Astrocyte of the hippocampus (primary cell): ENCODE results near the gene TRIM44.
"Not testable (repeated sequence)": the region's sequence is repeated elsewhere in the genome, so short reads cannot be mapped to it uniquely, and the experiment has no call there.

ENCODE experiments used
- DNase-seq: peaks from one replicate; pipeline ENCODE4 v3.0.0; 2011; ENCODE audit warnings: low read depth, low spot score

Gene TRIM44

DNA sequence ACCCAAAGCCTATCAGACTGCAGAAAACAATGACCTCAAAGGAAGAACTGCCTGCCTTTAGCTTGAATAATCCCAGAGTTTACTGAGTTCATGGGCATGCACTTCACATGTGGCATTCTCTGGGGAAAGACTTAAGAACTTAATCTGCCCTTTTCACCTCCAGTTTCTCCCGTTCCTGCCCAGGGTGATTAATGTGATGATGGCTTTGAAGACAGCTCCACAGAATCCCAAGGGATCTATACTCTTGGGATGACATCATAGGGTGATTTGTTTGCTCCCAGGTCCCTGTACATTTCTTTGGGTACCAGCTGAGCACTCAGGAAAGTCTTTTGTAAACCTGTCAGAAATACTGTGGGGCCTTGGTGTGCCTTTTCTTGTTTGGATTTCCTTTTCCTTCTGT is 30.3 kb upstream of the TRIM44 start:
- peak; percentile 24 for DNase-seq

DNA sequence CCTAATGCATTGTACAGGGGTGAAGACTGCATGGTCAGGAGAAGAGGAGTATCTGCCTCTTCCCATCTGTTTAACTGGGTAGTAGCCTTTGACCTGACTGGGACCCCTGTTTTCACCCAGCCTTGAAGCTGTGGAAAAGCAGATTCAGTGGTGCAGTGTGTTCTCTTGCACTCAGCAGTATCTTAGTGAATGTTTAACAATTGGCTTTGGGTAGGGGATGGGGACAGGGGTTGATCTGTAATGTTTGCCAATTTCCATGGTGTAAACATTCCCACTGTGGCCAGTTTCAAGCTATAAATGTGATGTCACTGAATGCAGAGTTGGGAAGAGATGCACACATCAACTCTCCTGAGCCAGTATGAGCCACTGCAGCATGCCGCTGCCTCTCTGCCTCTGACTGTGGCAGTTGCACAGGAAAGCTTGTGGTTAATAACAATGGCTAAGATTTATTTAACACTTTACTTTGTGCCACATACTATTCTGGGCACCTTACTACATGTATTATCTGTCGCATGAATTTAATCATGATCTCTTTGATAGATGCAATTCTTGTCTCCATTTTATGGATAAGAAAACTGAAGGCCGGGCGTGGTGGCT is 28.6 kb upstream of the TRIM44 start:
- DNase-seq = no peak

DNA sequence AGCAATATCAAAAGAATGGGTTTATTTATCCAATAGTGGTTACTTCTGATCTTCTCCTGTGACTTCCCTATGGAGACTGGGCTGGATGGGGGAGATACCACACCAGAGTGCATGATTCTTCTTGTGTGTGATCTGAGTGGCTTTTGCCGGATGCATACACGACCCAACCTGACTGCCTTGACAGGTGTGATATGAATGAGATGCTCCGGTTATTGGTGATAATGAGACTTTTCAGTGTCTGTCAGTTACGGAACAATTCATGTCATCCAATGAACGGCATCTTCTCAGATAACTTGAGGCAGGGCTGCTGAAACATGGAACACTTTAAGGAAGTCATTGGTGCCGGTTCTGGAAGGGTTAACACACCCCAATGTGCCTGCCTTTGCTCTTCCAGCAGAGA is 26.6 kb upstream of the TRIM44 start:
- DNase-seq = no peak

DNA sequence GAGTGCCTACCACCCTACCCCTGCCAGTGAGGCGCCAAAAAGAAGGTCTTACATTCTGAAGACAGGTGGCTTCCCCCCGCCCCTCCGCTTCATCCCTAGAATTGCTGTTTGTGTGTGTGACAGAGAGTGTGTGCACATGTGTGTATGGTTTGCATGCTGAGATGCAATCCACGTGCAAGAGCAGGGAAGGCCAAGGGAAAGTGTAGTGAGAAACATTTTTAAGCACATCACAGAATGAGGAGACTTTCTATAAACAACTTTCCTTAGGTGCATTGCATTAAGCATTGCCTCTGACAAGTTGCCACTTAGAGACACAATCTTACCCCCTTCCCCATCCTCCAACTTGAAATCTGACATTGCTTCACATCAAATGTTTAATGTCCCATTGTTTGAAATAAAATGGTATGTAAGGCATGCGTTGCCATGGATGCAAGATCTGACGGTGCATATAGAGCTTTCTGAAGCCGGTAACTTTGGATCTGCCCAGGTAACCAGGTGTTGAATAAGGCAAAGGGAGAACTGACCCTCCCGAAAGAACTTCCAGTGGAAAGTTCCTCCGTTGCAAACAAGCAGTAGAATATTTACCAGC is 22.9 kb upstream of the TRIM44 start:
- DNase-seq = no peak

DNA sequence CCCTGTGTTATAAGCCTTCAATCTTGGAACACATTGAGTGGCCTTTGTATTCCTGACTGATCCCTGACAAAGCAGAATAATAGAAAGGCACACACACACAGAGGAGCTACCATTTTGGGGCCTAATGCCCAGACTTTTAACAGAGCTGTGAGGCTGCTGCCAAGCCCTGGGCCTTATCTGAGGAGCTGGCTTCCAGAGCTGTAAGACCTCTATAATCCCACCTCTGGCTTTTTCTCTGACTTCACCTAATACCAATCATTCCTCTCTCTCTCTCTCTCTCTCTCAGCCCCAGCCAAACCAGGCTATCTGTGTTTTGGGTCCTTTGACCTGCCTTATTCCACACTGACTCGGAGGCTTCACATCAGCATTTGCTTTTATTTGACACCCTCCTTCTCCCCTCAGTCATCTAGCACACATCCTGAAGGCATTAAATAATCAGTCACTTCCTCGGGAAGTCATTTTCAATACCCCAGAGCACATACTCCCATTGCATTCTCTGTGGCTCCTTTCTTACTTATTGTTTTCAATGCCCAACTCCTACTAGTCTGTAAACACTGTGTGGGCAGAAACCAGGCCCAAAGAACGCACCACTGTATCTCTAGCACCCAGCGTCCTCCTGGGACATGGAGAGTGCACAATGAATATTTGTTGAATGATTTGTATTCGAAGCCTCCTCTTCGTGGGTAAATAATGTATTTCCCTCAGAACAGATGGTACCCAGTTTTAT is 21.2 kb upstream of the TRIM44 start:
- DNase-seq = peak; percentile 75

DNA sequence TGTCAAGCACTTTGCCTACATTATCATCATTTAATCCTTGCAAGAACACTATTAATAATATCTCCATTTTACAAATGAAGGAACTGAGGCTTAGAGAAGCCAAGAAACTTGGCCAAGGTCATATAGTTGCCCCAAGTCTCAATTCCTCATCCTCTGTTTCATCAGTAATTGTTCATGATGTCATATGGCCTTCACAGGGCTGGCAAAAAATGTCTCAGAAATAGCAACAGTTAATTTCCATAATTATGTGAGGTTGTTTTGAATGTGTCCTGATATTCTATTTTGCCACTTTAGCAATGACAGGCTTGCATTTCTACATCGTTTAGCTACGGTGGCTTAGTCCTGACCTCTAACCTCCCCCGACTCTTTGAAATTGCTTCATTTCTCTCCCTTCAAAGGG is 20.6 kb upstream of the TRIM44 start:
- DNase-seq = no peak

DNA sequence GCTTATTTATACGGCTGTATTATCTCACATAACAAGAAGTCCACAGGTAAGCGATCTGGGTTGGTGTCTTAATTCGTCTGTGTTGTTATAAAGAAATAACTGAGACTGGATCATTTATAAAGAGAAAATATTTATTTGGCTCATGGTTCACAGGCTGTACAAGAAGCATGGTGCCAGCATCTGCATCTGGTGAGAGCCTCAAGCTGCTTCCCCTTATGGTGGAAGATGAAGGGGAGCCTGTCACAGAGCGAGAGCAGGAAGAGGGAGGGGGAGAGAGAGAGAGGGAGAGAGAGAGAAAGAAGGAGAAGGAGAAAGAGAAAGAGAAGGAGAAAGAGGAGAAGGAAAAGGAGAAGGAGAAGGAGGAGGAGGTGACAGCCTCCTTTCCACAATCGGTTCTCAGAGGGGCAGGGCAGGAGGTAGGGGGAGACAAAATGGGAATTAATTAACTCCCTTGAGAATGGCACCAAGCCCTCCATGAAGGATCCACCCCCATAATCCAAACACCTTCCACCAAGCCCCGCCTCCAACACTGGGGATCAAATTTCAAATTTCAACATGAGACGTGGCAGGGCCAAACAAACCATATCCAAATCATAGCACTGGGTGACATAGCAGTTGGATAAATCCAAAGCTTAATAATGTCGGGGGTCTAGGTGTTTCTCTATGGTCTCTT is 15.0 kb upstream of the TRIM44 start:
- DNase-seq = no peak

DNA sequence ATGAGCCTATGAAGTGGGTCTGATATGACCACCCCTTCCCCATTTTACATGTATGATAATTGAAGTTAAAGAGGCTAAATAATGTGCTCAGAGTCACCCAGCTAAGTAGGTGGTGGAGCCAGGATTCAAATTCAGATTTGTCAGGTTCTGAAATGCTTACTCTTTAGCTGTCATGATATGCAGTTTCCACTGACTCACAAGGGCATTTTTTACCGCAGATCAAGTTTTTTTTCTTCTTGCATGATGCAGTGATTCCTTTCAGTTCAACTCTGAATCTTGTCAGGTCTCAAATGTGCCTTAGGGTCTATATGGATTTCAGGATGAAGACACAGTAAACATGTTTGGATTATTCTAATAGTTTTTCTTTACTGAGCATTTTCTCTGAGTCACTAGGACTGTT is 12.6 kb upstream of the TRIM44 start:
- DNase-seq = peak; percentile 46

DNA sequence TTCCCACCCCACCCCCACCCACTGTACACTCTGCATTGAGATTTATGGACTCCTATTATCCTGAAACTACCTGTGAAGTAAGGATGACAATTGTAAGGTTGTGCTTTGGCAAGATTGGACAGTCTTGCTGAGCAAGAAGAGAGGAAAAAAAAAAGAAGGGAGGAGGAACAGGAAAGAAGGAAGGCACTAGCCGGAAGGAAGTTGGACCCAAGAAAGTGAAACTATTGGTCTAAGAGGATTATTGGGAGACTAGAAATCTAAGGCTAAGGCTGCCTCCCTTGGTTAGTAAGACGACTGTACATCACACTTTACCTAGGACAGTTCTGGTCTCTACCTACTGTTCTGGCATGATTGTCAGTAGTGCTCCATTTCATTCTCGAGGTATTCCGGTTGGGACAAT is 12.1 kb upstream of the TRIM44 start:
- DNase-seq = no peak

DNA sequence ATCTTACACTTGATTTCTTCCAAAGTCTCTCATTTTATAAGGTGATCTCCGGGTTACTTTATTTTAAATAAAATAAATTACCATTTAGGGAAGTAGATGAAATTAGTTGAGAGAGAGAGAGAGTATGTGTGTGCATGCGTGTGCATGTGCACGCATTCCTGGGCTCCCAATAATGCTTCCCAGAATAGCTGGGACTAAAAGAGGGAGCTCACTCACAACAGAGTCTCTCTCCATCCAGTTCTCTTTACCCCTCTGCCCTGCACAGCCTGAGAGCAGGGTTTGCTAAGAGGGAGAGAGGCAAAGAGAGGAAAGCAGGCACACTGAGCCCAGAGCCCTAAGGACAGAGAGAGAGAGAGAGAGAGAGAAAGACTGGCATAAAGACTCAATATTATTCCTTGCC is 11.3 kb upstream of the TRIM44 start:
- DNase-seq = no peak

DNA sequence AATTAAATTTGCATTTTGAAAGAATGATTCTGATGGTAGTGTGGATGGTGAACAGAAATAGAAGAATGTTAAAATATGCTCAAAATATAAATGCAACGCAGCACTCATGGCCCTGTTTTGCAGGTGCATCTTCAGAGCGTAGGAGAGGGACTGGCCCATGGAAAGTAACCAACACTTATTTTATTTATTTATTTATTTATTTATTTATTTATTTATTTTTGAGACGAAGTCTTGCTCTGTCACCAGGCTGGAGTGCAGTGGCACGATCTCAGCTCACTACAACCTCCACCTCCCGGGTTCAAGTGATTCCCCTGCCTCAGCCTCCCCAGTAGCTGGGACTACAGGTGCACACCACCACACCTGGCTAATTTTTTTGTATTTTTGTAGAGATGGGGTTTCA is 9.8 kb upstream of the TRIM44 start:
- DNase-seq = not testable (repeated sequence)

DNA sequence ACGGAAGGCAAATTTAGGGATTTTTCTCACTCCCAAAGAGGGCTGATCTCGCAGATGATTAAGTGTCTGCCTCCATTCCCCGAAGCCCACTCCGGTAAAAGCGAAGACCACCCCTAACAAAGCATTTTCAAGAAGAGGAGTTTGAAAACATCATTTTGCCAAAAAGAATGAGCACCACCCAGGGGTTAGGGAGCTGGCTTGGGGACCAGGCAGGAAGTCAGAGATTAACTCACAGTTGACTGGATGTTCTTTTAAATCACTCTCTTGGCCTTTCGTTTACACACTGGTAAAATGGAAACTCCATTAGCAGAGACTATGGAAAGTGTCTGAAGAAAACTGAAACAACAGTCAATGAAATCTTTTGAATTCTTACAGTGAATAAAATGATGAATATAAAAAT is 7.9 kb upstream of the TRIM44 start:
- peak; percentile 39 for DNase-seq

DNA sequence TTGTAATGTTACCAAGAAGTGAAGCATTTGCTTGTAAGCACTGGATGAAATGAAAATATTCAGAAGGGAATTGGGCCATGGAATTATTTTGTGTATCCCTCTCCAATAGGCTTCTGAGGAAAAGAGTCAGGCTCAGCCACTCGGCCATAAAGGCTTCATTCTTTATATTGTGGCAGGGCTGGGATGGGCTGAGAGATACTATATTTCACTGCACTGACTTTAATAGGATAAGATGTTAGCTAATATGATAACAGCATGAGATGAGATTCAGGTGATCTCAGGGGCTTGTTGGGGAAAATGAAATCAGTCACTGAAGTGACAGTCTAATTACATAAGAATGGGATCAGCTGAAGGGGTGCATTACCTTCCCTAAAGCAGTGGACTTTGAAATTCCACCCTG is 7.3 kb upstream of the TRIM44 start:
- no peak for DNase-seq

DNA sequence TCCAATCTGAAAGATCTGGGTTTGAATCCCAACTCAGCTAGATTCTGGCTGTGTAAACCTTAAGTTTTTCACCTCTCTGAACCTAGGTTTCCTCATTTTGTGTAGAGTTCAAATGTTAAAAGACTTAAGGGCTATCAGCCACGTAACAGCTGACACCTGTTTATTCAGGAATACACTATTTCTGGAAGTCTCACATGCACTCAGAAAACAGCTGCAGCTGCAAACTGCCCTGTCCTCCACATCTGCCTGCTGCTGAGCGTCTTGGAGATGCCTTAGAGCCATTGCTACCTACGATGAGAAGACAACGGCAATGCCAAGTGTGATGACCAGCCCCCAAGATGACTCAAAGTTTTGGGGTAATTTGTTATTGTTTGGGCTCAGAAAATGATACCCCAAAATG is 6.7 kb upstream of the TRIM44 start:
- DNase-seq = no peak

DNA sequence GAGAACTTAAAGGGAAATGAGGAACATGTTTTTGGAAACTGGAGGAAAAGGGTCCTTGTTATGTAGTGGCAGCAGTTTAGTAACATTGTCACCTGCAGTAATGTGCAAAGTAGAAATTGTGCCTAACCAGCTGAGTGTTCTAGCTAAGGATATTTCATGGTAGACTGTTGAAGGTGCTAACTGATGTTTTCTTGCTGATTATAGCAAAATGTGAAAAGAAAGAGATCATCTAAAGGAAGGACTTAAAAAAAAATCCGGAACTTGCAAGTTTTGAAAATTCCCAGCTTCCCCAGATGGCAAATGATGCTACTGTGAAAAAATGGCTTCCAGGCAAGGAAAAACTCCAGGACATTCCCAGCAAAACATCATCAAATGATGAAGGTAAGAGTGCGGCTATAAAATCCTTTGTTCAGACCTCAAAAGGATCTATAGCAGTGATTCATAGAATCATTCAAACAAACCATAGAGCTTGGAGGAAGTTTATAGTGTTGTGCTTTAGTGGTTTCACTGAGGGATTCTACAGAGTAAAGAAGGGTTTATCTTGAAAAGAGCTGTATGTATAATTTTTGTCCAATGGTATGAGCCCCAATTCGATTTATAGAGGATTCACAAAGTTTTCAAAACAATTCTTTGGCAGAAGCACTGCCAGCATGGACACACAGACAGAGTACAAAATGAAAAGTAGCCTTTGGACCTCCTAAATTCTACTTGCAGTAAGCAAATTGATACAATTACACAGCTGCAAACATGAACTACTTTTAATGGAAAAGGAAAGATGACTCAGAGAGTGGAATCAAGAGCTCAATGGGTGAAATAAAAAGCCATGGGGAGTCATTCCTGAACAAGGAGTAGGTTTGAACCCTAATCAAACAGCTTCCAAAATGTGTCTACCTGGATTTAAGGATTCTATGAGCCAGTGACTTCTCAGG is 4.3 kb upstream of the TRIM44 start:
- DNase-seq = peak; percentile 12

DNA sequence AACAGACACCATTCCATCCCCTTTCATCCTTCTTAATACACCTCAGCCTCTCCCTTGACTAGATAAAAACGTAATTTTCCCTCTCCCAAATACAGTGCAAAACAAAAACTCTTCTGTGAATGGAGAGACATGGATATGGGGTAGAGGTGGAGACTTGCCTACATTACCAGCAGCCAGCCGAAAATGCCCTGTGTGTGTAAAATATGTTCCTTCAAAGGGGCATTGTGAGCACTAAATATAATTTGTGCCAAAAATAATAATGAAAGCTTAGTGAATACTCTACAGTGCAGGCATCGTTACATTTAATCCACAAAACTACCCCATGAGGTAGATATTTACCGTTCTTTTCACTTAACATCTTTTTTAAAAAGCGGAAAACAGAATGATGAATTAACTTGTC is 1.0 kb upstream of the TRIM44 start:
- DNase-seq = no peak

DNA sequence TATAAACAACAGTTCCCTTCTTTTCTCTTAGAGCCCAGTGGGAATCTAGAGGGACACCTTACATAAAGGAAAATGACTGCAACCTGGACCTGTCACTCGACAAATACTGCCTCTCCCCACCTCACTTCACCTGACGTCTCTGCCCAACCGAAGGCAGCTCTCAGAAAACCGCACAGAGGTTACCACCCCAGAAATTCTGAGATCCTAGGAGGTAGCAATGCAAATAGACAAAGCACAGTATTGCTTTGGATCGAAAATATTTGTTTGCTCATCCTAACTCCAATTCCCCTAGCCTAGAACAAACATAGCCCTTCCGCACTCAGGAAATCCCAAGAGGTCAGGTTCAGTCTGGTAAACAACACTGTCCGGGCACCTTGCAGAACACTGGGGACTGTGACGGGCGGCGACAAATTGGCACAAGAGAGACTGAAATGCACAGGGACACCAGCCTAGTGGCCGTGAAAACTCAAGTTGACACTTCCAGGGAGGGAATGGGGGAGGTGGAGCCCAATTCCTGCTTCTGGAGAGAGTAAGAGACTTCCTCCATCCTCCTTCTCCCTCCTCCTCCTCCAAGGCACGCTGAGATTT is 420 bp upstream of the TRIM44 start:
- DNase-seq = no peak

DNA sequence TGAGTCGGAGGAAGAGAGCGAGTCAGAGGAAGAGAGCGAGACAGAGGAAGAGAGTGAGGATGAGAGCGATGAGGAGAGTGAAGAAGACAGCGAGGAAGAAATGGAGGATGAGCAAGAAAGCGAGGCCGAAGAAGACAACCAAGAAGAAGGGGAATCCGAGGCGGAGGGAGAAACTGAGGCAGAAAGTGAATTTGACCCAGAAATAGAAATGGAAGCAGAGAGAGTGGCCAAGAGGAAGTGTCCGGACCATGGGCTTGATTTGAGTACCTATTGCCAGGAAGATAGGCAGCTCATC is 780 bp downstream of the TRIM44 start:
- DNase-seq = no peak

DNA sequence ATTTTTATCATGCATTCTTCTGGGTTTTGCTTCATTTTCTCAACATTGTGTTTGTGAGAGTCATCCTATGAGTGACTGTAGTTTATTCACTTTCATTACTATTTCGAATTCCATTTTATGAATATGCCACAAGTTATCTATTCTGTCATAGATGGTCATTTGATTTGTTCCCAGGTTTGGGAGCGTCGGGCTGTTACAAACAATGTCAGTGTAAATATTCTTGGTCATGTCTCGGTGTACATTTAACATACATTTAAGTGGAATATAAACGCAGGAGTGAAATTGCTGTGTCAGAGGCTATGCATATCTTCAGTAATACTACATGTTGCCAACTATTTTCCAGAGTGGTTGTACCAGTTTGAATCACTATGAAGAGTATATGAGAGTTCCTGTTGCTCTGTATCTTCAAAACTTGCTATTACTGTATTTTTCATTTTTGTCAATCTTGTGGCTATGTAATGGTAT is 2.4 kb downstream of the TRIM44 start:
- no peak for DNase-seq

DNA sequence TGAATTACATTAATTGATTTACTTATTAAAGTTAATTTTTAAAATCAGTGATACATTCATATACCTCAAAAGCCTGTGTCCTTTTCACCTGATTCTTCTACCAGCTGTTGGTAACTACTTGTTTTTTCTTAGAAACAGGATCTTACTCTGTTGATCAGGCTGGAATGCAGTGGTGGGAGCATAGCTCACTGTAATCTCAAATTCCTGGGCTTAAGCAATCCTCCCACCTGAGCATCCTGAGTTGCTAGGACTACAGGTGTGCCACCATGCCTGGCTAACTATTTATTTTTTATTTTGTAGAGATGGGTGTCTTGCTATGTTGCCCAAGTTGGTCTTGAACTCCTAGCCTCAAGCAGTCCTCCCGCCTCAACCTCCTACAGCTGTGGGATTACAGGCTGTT is 4.7 kb downstream of the TRIM44 start:
- DNase-seq = no peak

DNA sequence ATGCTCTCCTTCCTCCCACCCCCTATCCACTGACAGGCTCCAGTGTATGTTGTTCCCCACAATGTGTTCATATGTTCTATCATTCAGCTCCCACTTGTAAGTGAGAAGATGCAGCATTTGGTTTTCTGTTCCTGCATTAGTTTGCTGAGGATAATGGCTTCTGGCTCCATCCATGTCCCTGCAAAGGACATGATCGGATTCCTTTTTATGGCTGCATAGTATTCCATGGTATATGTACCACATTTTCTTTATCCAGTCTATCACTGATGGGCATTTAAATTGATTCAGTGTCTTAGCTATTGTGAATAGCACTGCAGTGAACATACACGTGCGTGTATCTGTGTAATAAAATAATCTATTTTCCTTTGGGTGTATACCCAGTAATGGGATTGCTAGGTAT is 5.8 kb downstream of the TRIM44 start:
- DNase-seq = not testable (repeated sequence)
